Lower leg skin (tissue), 4 donors: ENCODE data around the gene USP3. TPM values are rescaled to one million over a fixed set of nuclear protein-coding genes. Genes with fewer than 3 reads are reported as not detected.

ENCODE experiments used
- DNase-seq, 2 donors: peaks; one replicate each; pipeline ENCODE4 v3.0.0-alpha.2; 2019; ENCODE audit warnings: low spot score in 2 of 2
- H3K4me3 ChIP-seq: fragments of 200-600 bp; sonication (generic); 2 replicates; pipeline ENCODE4 v1.5.1; 2017; ENCODE audit warnings: mild to moderate bottlenecking, low read depth; ENCODE audit not compliant: poor library complexity, severe bottlenecking
- CTCF ChIP-seq, 3 donors: fragments of 450-650 bp; IDR thresholded peaks; one replicate each; pipeline ENCODE4 v1.5.1; 2016; ENCODE audit warnings: antibody characterized with exemption in 3 of 3, mild to moderate bottlenecking in 3 of 3, moderate library complexity in 2 of 3
- POLR2A ChIP-seq, 2 donors: fragments of 450-650 bp; IDR thresholded peaks; one replicate each; pipeline ENCODE4 v1.6.1; 2016 to 2017; ENCODE audit warnings: antibody characterized with exemption in 2 of 2, mild to moderate bottlenecking in 1 of 2, moderate library complexity in 1 of 2
- WGBS, 2 donors: methylation state at CpG; one replicate each; pipeline ENCODE4 v1.1.5; 2018; 5-methylcytosine and 5-hydroxymethylcytosine counted together
- intact Hi-C: fragments of 100-400 bp; cut with DNase I; formaldehyde crosslinking; loops from one replicate; pipeline ENCODE4 v1.15.0; 2023; ENCODE audit warnings: low total_unique reads
- total RNA-seq, 4 donors: library from RNA; depleted of rRNA; stranded (reverse); fragments of >200 nt; gene quantifications; one replicate each; pipeline ENCODE4 v1.1.0, GENCODE V29; 2016

The USP3 gene
- total RNA-seq, 4 donors from 2014 or later, result 43.9 to 66.5 (median 55.0) TPM

DNA sequence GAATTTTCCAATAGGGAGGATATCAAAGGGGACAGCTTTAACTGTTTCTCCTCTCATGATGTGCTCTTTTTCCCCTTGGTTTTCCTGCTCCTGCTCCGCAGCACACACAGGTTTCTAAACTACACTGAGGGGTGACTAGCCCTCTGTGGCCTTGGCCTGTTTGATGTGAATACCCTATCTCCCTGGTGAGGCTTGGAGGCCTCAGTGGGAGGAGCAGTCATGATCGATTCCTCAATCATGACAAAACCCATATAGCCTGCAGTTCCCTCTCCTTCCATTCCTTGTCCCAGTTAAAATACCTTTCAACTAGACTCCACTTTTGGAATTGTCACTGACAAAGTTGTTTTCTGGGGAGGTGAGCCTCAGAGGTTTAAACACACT lies 24.0 kb upstream of the USP3 start:
- intact Hi-C loops, result no loop called here
- no peak overlapping the region for H3K4me3 ChIP-seq
- WGBS, 2 donors, result 92% methylated on average over 2 of the region's 2 CpGs
- no peak for TF ChIP-seq CTCF (IDR thresholded peaks at IDR 0.05)
- no peak for TF ChIP-seq POLR2A (IDR thresholded peaks at IDR 0.05)
- no peak for DNase-seq

GRCh38 chr15:63481105-63481810 lies 23.1 kb upstream of the USP3 start:
- DNase-seq, result no peak
- intact Hi-C loops, result no loop called here
- TF ChIP-seq POLR2A (IDR thresholded peaks at IDR 0.05) (no peak), CTCF (IDR thresholded peaks at IDR 0.05) (no peak)
- H3K4me3 ChIP-seq, result no peak overlapping the region
- 80 to 94% methylated on average over 3 of the region's 3 CpGs for WGBS, 2 donors

- intact Hi-C loops, result no loop called here
- 59 to 69% methylated on average over 7 of the region's 7 CpGs for WGBS, 2 donors
- peak in 1 of 2 donors; percentile 78 for DNase-seq
- TF ChIP-seq POLR2A (IDR thresholded peaks at IDR 0.05) (no peak), CTCF (IDR thresholded peaks at IDR 0.05) (no peak)
- no peak overlapping the region for H3K4me3 ChIP-seq
Measured at GRCh38 chr15:63482874-63483323, 21.5 kb upstream of the USP3 start.

GRCh38 chr15:63483521-63484371 lies 20.6 kb upstream of the USP3 start:
- no peak overlapping the region for H3K4me3 ChIP-seq
- intact Hi-C loops, result no loop called here
- no peak for TF ChIP-seq POLR2A (IDR thresholded peaks at IDR 0.05)
- TF ChIP-seq CTCF (IDR thresholded peaks at IDR 0.05), result no peak
- WGBS, 2 donors, result 63% methylated on average over 6 of the region's 6 CpGs
- DNase-seq, result peak in 1 of 2 donors; percentile 77

- TF ChIP-seq POLR2A (IDR thresholded peaks at IDR 0.05), result no peak
- TF ChIP-seq CTCF (IDR thresholded peaks at IDR 0.05), result no peak
- H3K4me3 ChIP-seq, result no peak overlapping the region
- intact Hi-C loops, result no loop called here
- WGBS, 2 donors, result 84 to 85% methylated on average over 6 of the region's 6 CpGs
- DNase-seq, result no peak
Measured at GRCh38 chr15:63484433-63485186, 19.8 kb upstream of the USP3 start.
